T-helper 1 cell treated with Interleukin-12 subunit alpha and Interleukin-12 subunit beta and Interleukin-4 antibody, amounts not matched to agents 30 μg/mL and 1 μg/mL, for 36 hours (primary cell): ENCODE measurements around the gene RAPGEF3.
A peak's percentile ranks its signal among the peaks of the same experiment; 100 is the strongest.

ENCODE experiments used
- H3K27ac Mint-ChIP-seq: one replicate; pipeline ENCODE4 v1.8.0; 2021; ENCODE audit warnings: mild to moderate bottlenecking, mixed read lengths
- H3K27me3 Mint-ChIP-seq: one replicate; pipeline ENCODE4 v1.8.0; 2021; ENCODE audit warnings: low read depth, mixed read lengths
- H3K36me3 Mint-ChIP-seq: one replicate; pipeline ENCODE4 v1.8.0; 2021; ENCODE audit warnings: low read depth, mixed read lengths
- H3K4me1 Mint-ChIP-seq: one replicate; pipeline ENCODE4 v1.8.0; 2021; ENCODE audit warnings: low read depth, mixed read lengths
- H3K4me3 Mint-ChIP-seq: one replicate; pipeline ENCODE4 v1.8.0; 2021; ENCODE audit warnings: mild to moderate bottlenecking, moderate library complexity, mixed read lengths
- H3K9me3 Mint-ChIP-seq: one replicate; pipeline ENCODE4 v1.8.0; 2021; ENCODE audit warnings: mixed read lengths

Gene RAPGEF3

GRCh38 chr12:47709671-47710070, 49.0 kb downstream of the RAPGEF3 start:
- Mint-ChIP-seq H3K4me1 (peaks cover 33% of the 10 kb centered on the region), H3K27me3 (no peaks in the 10 kb centered on the region), H3K9me3 (no peaks in the 10 kb centered on the region), H3K36me3 (peaks cover 2% of the 10 kb centered on the region), H3K4me3 (no peak overlapping the region), H3K27ac (peak overlapping the region; percentile 71)

DNA sequence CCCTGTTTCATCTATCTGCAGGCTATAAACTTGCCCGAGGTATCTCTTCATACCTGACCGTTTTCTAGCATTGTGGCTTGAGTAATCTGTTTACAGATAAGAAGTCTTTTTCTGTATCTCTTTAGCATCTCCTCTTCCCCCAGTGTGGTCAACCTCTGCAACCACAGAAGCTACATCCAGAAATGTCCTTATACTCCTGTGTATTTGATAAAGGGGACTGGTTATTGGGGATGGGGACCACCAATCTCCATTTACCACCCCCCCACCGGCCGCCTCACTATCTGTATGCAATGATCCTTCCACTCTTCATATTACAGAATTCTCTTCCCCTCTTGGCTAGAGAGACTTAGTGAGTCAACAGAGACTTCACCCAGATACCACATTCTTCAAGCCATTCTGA, 49.4 kb downstream of the RAPGEF3 start:
- H3K4me1 Mint-ChIP-seq: peaks cover 32% of the 10 kb centered on the region

DNA sequence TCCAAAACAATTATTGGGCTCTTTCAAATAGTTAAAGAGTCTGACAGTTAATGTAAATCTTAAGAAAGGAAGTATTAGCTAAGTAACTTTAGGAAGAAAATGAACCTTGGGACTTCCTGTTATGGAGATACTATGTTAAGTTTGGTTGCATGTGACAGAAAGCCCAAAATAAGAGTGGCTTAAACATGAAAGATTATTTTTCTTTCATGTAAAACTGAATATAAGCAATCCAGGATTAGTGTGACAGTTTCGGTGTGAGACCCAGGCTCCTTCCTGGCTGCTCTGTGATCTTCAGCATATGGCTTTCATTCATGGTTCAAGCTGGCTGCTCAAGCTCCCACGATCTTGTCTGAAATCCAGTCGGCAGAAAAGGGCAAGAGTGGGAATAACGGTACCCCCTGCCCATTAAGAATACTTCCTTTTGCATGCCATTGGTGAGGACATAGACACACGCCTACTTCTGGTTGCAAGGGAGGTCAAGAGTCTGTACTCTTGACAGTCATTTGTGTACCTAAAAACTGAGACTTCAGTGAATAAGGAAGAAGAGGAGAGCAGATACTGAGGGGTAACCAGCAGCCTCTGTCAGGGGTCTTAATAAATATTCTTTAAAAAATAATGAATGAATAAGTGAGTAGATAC, 50.7 kb downstream of the RAPGEF3 start:
- H3K4me1 Mint-ChIP-seq: peaks cover 41% of the 10 kb centered on the region
- no peaks in the 10 kb centered on the region for H3K27me3 Mint-ChIP-seq
- no peaks in the 10 kb centered on the region for H3K9me3 Mint-ChIP-seq
- peak overlapping the region; percentile 55 for H3K27ac Mint-ChIP-seq
- peaks cover 6% of the 10 kb centered on the region for H3K36me3 Mint-ChIP-seq
- H3K4me3 Mint-ChIP-seq: peak overlapping the region; percentile 77

More for the DNA sequence above, 49.4 kb downstream of the RAPGEF3 start:
- Mint-ChIP-seq H3K4me3 (no peak overlapping the region), H3K27me3 (no peaks in the 10 kb centered on the region), H3K36me3 (peaks cover 2% of the 10 kb centered on the region), H3K9me3 (no peaks in the 10 kb centered on the region), H3K27ac (peak overlapping the region; percentile 71)

DNA sequence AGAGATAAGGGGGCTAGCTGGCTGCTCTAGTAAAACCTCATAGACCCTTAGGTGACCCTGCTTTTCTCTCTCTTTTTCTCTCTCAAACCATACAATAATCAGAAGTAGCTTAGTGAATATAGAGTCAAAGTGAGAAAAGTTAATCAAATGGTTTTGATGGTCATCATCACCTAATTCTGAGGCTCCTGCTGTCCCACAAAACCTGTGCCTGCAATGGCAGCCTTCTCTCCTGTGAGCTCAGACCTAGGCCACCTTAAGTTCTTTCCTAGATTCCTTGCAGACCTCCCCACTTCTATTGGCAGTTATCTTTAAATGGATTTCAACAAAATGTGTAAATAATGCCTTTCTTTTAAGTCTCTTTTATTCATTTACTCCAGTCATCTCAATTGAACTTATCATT, 51.3 kb downstream of the RAPGEF3 start:
- Mint-ChIP-seq H3K27ac (peak overlapping the region; percentile 75), H3K9me3 (no peaks in the 10 kb centered on the region), H3K36me3 (peaks cover 8% of the 10 kb centered on the region), H3K27me3 (no peaks in the 10 kb centered on the region), H3K4me1 (peaks cover 41% of the 10 kb centered on the region), H3K4me3 (peak overlapping the region; percentile 77)

- Mint-ChIP-seq H3K4me1 (peaks cover 42% of the 10 kb centered on the region), H3K4me3 (peak within 1 kb of the TSS; percentile 96), H3K27me3 (no peaks in the 10 kb centered on the region), H3K36me3 (peaks cover 8% of the 10 kb centered on the region), H3K27ac (peak within 1 kb of the TSS; percentile 98), H3K9me3 (no peaks in the 10 kb centered on the region)
These were observed 52.9 kb downstream of the RAPGEF3 start, which contains the start of gene RPAP3 for GRCh38 chr12:47705566-47706425. Gene RPAP3 (minus strand): TSS chr12:47706030. CDS start chr12:47702840, 3,190 bp downstream.

DNA sequence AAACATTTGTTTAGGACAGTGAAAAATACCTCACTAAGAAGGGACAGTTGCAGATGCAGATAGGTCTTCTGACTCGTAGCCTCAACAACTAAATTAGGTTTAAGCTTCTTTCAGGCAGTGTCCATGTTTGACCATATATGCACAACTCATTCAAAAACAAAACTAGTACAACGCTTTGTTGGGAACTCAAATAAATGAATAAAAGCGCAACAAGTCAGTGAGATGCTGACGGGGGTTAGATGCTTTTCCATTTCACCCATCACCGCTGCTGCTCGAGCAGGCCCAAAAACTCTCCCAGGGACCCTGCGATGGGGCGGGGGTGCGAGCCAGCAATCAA, 53.5 kb downstream of the RAPGEF3 start:
- Mint-ChIP-seq H3K4me3 (peak overlapping the region; percentile 89), H3K27ac (peak overlapping the region; percentile 80), H3K4me1 (peaks cover 46% of the 10 kb centered on the region), H3K9me3 (no peaks in the 10 kb centered on the region), H3K36me3 (peaks cover 13% of the 10 kb centered on the region), H3K27me3 (no peaks in the 10 kb centered on the region)

- Mint-ChIP-seq H3K4me3 (peak overlapping the region; percentile 89), H3K9me3 (no peaks in the 10 kb centered on the region), H3K27ac (peak overlapping the region; percentile 80), H3K36me3 (peaks cover 16% of the 10 kb centered on the region), H3K27me3 (no peaks in the 10 kb centered on the region), H3K4me1 (peaks cover 48% of the 10 kb centered on the region)
These were observed 54.0 kb downstream of the RAPGEF3 start for GRCh38 chr12:47704719-47705118.

GRCh38 chr12:47700263-47700662, 58.4 kb downstream of the RAPGEF3 start:
- Mint-ChIP-seq H3K36me3 (peaks cover 34% of the 10 kb centered on the region), H3K27me3 (no peaks in the 10 kb centered on the region), H3K4me1 (peaks cover 21% of the 10 kb centered on the region), H3K27ac (no peak overlapping the region), H3K4me3 (no peak overlapping the region), H3K9me3 (no peaks in the 10 kb centered on the region)

DNA sequence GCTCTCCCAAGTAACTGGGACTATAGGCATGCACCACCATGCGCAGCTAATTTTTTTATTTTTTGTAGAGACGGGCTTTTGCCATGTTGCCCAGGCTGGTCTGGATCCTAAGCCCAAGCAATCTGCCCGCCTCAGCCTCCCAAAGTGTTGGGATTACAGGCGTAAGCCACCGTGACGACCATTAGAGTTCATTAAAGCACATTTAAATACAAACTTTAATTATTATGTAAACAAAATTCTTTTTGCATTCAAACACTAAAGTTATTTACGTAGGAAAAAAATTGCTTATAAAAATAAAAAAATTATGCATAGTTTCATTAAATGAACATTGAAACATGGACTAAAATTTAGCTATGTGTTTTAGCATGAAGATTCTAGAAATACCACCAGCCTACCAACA, 60.0 kb downstream of the RAPGEF3 start:
- Mint-ChIP-seq H3K27me3 (no peaks in the 10 kb centered on the region), H3K27ac (no peak overlapping the region), H3K4me3 (no peak overlapping the region), H3K36me3 (peaks cover 40% of the 10 kb centered on the region), H3K9me3 (no peaks in the 10 kb centered on the region), H3K4me1 (peaks cover 12% of the 10 kb centered on the region)

- Mint-ChIP-seq H3K27me3 (no peaks in the 10 kb centered on the region), H3K4me1 (peaks cover 7% of the 10 kb centered on the region), H3K27ac (no peak overlapping the region), H3K4me3 (no peak overlapping the region), H3K9me3 (no peaks in the 10 kb centered on the region), H3K36me3 (peaks cover 43% of the 10 kb centered on the region)
These were observed 60.6 kb downstream of the RAPGEF3 start for GRCh38 chr12:47698055-47698454.

- Mint-ChIP-seq H3K4me1 (no peaks in the 10 kb centered on the region), H3K9me3 (no peaks in the 10 kb centered on the region), H3K27me3 (no peaks in the 10 kb centered on the region), H3K27ac (no peak overlapping the region), H3K36me3 (peaks cover 29% of the 10 kb centered on the region), H3K4me3 (no peak overlapping the region)
These were observed 69.5 kb downstream of the RAPGEF3 start for GRCh38 chr12:47689215-47689614.

GRCh38 chr12:47687636-47688035, 71.0 kb downstream of the RAPGEF3 start:
- Mint-ChIP-seq H3K27ac (no peak overlapping the region), H3K4me1 (peaks cover 4% of the 10 kb centered on the region), H3K36me3 (peaks cover 24% of the 10 kb centered on the region), H3K9me3 (no peaks in the 10 kb centered on the region), H3K4me3 (no peak overlapping the region), H3K27me3 (no peaks in the 10 kb centered on the region)

DNA sequence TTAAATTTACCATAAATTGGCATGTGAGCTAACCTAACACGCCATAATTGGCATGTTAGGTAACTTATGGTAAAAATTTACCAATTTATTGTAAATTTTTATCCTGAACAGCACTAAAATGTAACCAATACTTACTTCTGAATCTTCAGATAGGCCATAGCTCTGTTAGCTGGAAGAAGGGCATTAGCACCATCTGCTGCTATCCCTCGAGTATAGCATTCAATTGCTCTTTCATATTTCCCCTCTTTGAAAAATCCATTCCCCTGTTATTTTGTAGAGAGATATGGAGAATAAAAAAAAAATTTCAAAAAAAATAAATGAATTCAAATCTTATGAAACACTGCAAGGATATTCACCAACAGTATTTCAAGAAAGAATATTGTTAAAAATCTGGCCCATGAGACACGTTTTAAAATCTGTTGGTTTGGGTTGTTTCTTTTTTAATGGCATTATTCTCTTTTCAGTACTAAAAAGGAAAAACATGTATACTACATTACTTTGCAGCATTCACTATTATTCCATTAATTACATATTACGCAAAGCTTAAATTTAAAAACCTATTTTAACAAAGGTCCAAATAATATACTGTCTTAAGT, 71.9 kb downstream of the RAPGEF3 start:
- H3K4me3 Mint-ChIP-seq: no peak overlapping the region
- H3K36me3 Mint-ChIP-seq: peaks cover 22% of the 10 kb centered on the region
- peaks cover 4% of the 10 kb centered on the region for H3K4me1 Mint-ChIP-seq
- H3K27me3 Mint-ChIP-seq: no peaks in the 10 kb centered on the region
- H3K9me3 Mint-ChIP-seq: no peaks in the 10 kb centered on the region
- H3K27ac Mint-ChIP-seq: no peak overlapping the region
